Keratinocyte (primary cell): ENCODE data around the gene ZSCAN2. TPM values are rescaled to one million over a fixed set of nuclear protein-coding genes. Genes with fewer than 3 reads are reported as not detected.

ENCODE experiments used
- DNase-seq: peaks from one replicate; pipeline ENCODE4 v3.0.0-alpha.2; 2011; ENCODE audit warnings: low read depth, missing footprints, low spot score
- FAIRE-seq: peaks from 2 replicates; lab custom pipeline; 2011; peaks lifted over from hg19 to GRCh38; lab: Jason Lieb, UNC
- H2AFZ ChIP-seq: 2 replicates; pipeline ENCODE4 v1.6.0; 2012; ENCODE audit warnings: low read length, control low read depth, inconsistent platforms; ENCODE audit not compliant: control insufficient read depth
- H3K27ac ChIP-seq: 2 replicates; pipeline ENCODE4 v1.5.1; 2011; ENCODE audit warnings: low read length; ENCODE audit not compliant: control insufficient read depth, insufficient read depth
- H3K27me3 ChIP-seq: 3 replicates; pipeline ENCODE4 v1.6.0; 2011; ENCODE audit warnings: low read length; ENCODE audit not compliant: control insufficient read depth, insufficient read depth; ENCODE audit errors: extremely low read depth
- H3K36me3 ChIP-seq, 2 experiments: 2 replicates in 1 of 2; 3 replicates in 1 of 2; pipeline ENCODE4 v1.5.1; 2011; ENCODE audit warnings: low read length in 2 of 2, mild to moderate bottlenecking in 1 of 2; ENCODE audit not compliant: control insufficient read depth in 2 of 2, insufficient read depth in 2 of 2; ENCODE audit errors: extremely low read depth in 1 of 2
- H3K4me1 ChIP-seq: 3 replicates; pipeline ENCODE4 v1.5.1; 2011; ENCODE audit warnings: low read length; ENCODE audit not compliant: control insufficient read depth, insufficient read depth; ENCODE audit errors: extremely low read depth
- H3K4me2 ChIP-seq: 3 replicates; pipeline ENCODE4 v1.6.0; 2011; ENCODE audit warnings: low read depth, low read length; ENCODE audit not compliant: control insufficient read depth, insufficient read depth; ENCODE audit errors: extremely low read depth
- H3K4me3 ChIP-seq, 3 experiments: fragments of 200-600 bp in 1 of 3; sonication (generic) in 1 of 3; 2 replicates in 2 of 3; 3 replicates in 1 of 3; pipeline ENCODE4 v1.5.1; 2011 to 2016; ENCODE audit warnings: low read length in 3 of 3, mild to moderate bottlenecking in 3 of 3, control low read depth in 2 of 3, inconsistent platforms in 1 of 3, low read depth in 1 of 3, mixed read lengths in 1 of 3, mixed run types in 1 of 3, moderate library complexity in 1 of 3; ENCODE audit not compliant: control insufficient read depth in 2 of 3, insufficient read depth in 2 of 3; ENCODE audit errors: extremely low read depth in 1 of 3
- H3K79me2 ChIP-seq: 2 replicates; pipeline ENCODE4 v1.6.0; 2012; ENCODE audit warnings: low read length; ENCODE audit not compliant: control insufficient read depth, insufficient read depth
- H3K9ac ChIP-seq: 3 replicates; pipeline ENCODE4 v1.6.0; 2011; ENCODE audit warnings: low read length; ENCODE audit not compliant: control insufficient read depth, insufficient read depth; ENCODE audit errors: extremely low read depth
- H3K9me1 ChIP-seq: 3 replicates; pipeline ENCODE4 v1.6.0; 2011; ENCODE audit warnings: low read length; ENCODE audit not compliant: control insufficient read depth, insufficient read depth; ENCODE audit errors: extremely low read depth
- H3K9me3 ChIP-seq: 2 replicates; pipeline ENCODE4 v1.5.1; 2012; ENCODE audit warnings: low read depth, low read length; ENCODE audit not compliant: control insufficient read depth
- H4K20me1 ChIP-seq: 3 replicates; pipeline ENCODE4 v1.6.0; 2011; ENCODE audit warnings: low read length; ENCODE audit not compliant: control insufficient read depth, insufficient read depth; ENCODE audit errors: extremely low read depth
- CTCF ChIP-seq, 3 experiments: IDR thresholded peaks in 1 of 3; conservative IDR thresholded peaks in 1 of 3; optimal IDR thresholded peaks in 1 of 3; 2 replicates in 2 of 3; 3 replicates in 1 of 3; pipeline versions ENCODE3 to v1.5.1; 2011; ENCODE audit warnings: low read length in 3 of 3, mild to moderate bottlenecking in 3 of 3, moderate library complexity in 2 of 3, control low read depth in 1 of 3, inconsistent platforms in 1 of 3; ENCODE audit not compliant: insufficient read depth in 2 of 3; ENCODE audit errors: extremely low read depth in 1 of 3
- EZH2 ChIP-seq: IDR thresholded peaks from one replicate; pipeline ENCODE4 v1.6.1; 2012; ENCODE audit warnings: inconsistent platforms, mild to moderate bottlenecking, low read length, moderate library complexity
- dilution Hi-C: fragments of 300-500 bp; cut with MboI; formaldehyde crosslinking; loops from one replicate; pipeline ENCODE4 v1.7.0; 2020; ENCODE audit warnings: low sequenced_read_pairs; ENCODE audit not compliant: extremely low pct_ligation_motif_present
- polyA plus RNA-seq, 5 experiments: library from polyadenylated mRNA; depleted of rRNA in 3 of 5; stranded (reverse) in 3 of 5; stranded (forward) in 1 of 5; unstranded in 1 of 5; fragments of >200 nt; gene quantifications; 1 replicate in 1 of 5; 2 replicates in 3 of 5; 3 replicates in 1 of 5; pipeline versions ENCODE4 v1.2.1 to v1.2.3, GENCODE V29; 2011 to 2012; ENCODE audit warnings: missing spikeins in 2 of 5, low read depth in 1 of 5, low replicate concordance in 1 of 5

Gene ZSCAN2
- polyA plus RNA-seq, 1 donor (not counting 4 experiments of a cell fraction or from before 2014, with no cell fraction given) = 3.7 TPM

GRCh38 chr15:84654689-84655453 is 54.1 kb downstream of the ZSCAN2 start:
- DNase-seq = no peak
- peak overlapping the region; percentile 89 for H3K27ac ChIP-seq
- dilution Hi-C loops = no loop called here
- FAIRE-seq = no peak
- H3K79me2 ChIP-seq = peaks cover 23% of the 10 kb centered on the region
- H4K20me1 ChIP-seq = no peaks in the 10 kb centered on the region
- H3K27me3 ChIP-seq = no peaks in the 10 kb centered on the region
- peak overlapping the region; percentile 67 for H3K4me2 ChIP-seq
- peaks cover 6 to 7% of the 10 kb centered on the region in 2 experiments for H3K36me3 ChIP-seq
- H3K9ac ChIP-seq = peak overlapping the region; percentile 94
- peaks cover 28% of the 10 kb centered on the region for H3K4me1 ChIP-seq
- H3K9me3 ChIP-seq = no peaks in the 10 kb centered on the region
- H3K4me3 ChIP-seq = peak overlapping the region; percentile 85 to 98 (median 95)
- H2AFZ ChIP-seq = peak overlapping the region; percentile 91
- no peaks in the 10 kb centered on the region for H3K9me1 ChIP-seq
- peak; percentile 60 to 89 (median 72) for TF ChIP-seq CTCF (optimal IDR thresholded peaks at IDR 0.05 in 1 of 3, IDR thresholded peaks at IDR 0.05 in 1 of 3, conservative IDR thresholded peaks at IDR 0.05 in 1 of 3; ENCODE audit: extremely low read depth in 1 of 3, insufficient read depth in 2 of 3, low read length in 3 of 3)
- TF ChIP-seq EZH2 = no peak

GRCh38 chr15:84656972-84657371 is 56.2 kb downstream of the ZSCAN2 start:
- no peak for DNase-seq
- peaks cover 19% of the 10 kb centered on the region for H3K79me2 ChIP-seq
- H3K4me2 ChIP-seq = no peak overlapping the region
- H3K9ac ChIP-seq = no peak overlapping the region
- no peaks in the 10 kb centered on the region for H4K20me1 ChIP-seq
- no peak overlapping the region for H3K4me3 ChIP-seq
- peaks cover 28% of the 10 kb centered on the region for H3K4me1 ChIP-seq
- no peak for FAIRE-seq
- H3K27ac ChIP-seq = no peak overlapping the region
- peaks cover 0 to 5% of the 10 kb centered on the region in 2 experiments for H3K36me3 ChIP-seq
- H3K27me3 ChIP-seq = no peaks in the 10 kb centered on the region
- no peaks in the 10 kb centered on the region for H3K9me3 ChIP-seq
- dilution Hi-C loops = no loop called here
- no peak for TF ChIP-seq EZH2
- TF ChIP-seq CTCF (optimal IDR thresholded peaks at IDR 0.05 in 1 of 3, IDR thresholded peaks at IDR 0.05 in 1 of 3, conservative IDR thresholded peaks at IDR 0.05 in 1 of 3; ENCODE audit: extremely low read depth in 1 of 3, insufficient read depth in 2 of 3, low read length in 3 of 3) = no peak
- H2AFZ ChIP-seq = no peak overlapping the region
- no peaks in the 10 kb centered on the region for H3K9me1 ChIP-seq
